ENCODE data around the gene KDM4F. TPM values are rescaled to one million over a fixed set of nuclear protein-coding genes. Genes with fewer than 3 reads are reported as not detected.

Gene KDM4F
- total RNA-seq, 1 experiment from 2014 or later: not detected

GRCh38 chr11:95084509-95084908 is 35.3 kb downstream of the KDM4F start:
- no TSS peak for BruUV-seq (replicated peaks)
- Mint-ChIP-seq H3K27ac (ENCODE audit: low read depth, unreplicated experiment) (no peak overlapping the region), H3K36me3 (ENCODE audit: insufficient read depth, unreplicated experiment) (no peaks in the 10 kb centered on the region), H3K27me3 (ENCODE audit: insufficient read depth, unreplicated experiment) (no peaks in the 10 kb centered on the region), H3K4me1 (ENCODE audit: insufficient read depth, unreplicated experiment) (peaks cover 15% of the 10 kb centered on the region), H3K4me3 (ENCODE audit: unreplicated experiment) (no peak overlapping the region), H3K9me3 (ENCODE audit: unreplicated experiment) (no peaks in the 10 kb centered on the region)
- CTCF ChIA-PET: interaction anchor here (0.7 to 3.3 kb wide), 9 partner anchors 9 to 613 kb away, joined by 3 to 13 read pairs (median 4); partner anchors contain the start of gene SRSF8
- TF ChIP-seq CTCF (IDR thresholded peaks at IDR 0.05; ENCODE audit: unreplicated experiment): no peak
- DNase-seq (ENCODE audit: unreplicated experiment): peak; percentile 79
- POLR2A ChIA-PET: interaction anchor here (0.7 to 3.8 kb wide), 15 partner anchors 9 to 147 kb away, joined by 3 to 49 read pairs (median 6); partner anchors contain the start of genes CWC15, KDM4D, SESN3 and SRSF8
- intact Hi-C loops (cut with micrococcal nuclease): no loop called here

GRCh38 chr11:95085117-95085816 is 36.0 kb downstream of the KDM4F start:
- no TSS peak for BruUV-seq (replicated peaks)
- Mint-ChIP-seq H3K27me3 (ENCODE audit: insufficient read depth, unreplicated experiment) (no peaks in the 10 kb centered on the region), H3K27ac (ENCODE audit: low read depth, unreplicated experiment) (no peak overlapping the region), H3K9me3 (ENCODE audit: unreplicated experiment) (no peaks in the 10 kb centered on the region), H3K4me1 (ENCODE audit: insufficient read depth, unreplicated experiment) (peaks cover 16% of the 10 kb centered on the region), H3K4me3 (ENCODE audit: unreplicated experiment) (no peak overlapping the region), H3K36me3 (ENCODE audit: insufficient read depth, unreplicated experiment) (no peaks in the 10 kb centered on the region)
- TF ChIP-seq CTCF (IDR thresholded peaks at IDR 0.05; ENCODE audit: unreplicated experiment): no peak
- no peak for DNase-seq (ENCODE audit: unreplicated experiment)
- intact Hi-C loops (cut with micrococcal nuclease): no loop called here
- CTCF ChIA-PET: interaction anchor here (0.6 to 3.3 kb wide), 12 partner anchors 8 to 630 kb away, joined by 3 to 13 read pairs (median 4); partner anchors contain the start of gene SRSF8
- POLR2A ChIA-PET: interaction anchor here (0.7 to 3.8 kb wide), 13 partner anchors 8 to 146 kb away, joined by 3 to 49 read pairs (median 8); partner anchors contain the start of genes CWC15, KDM4D, SESN3 and SRSF8

- no peak for DNase-seq (ENCODE audit: unreplicated experiment)
- H3K36me3 Mint-ChIP-seq (ENCODE audit: insufficient read depth, unreplicated experiment): no peaks in the 10 kb centered on the region
- no peaks in the 10 kb centered on the region for H3K27me3 Mint-ChIP-seq (ENCODE audit: insufficient read depth, unreplicated experiment)
- intact Hi-C loops (cut with micrococcal nuclease): no loop called here
- H3K4me1 Mint-ChIP-seq (ENCODE audit: insufficient read depth, unreplicated experiment): peaks cover 22% of the 10 kb centered on the region
- ChIA-PET POLR2A (interaction anchor here (0.6 to 3.8 kb wide), 6 partner anchors 10 to 127 kb away, joined by 3 to 49 read pairs (median 28); partner anchors contain the start of genes CWC15, KDM4D and SRSF8), CTCF (interaction anchor here (1.3 to 1.4 kb wide), 3 partner anchors 12 to 65 kb away, joined by 3 to 4 read pairs (median 3); partner anchors contain the start of gene SRSF8)
- no peak overlapping the region for H3K4me3 Mint-ChIP-seq (ENCODE audit: unreplicated experiment)
- no TSS peak for BruUV-seq (replicated peaks)
- TF ChIP-seq CTCF (IDR thresholded peaks at IDR 0.05; ENCODE audit: unreplicated experiment): no peak
- no peak overlapping the region for H3K27ac Mint-ChIP-seq (ENCODE audit: low read depth, unreplicated experiment)
- H3K9me3 Mint-ChIP-seq (ENCODE audit: unreplicated experiment): no peaks in the 10 kb centered on the region
These were observed 36.9 kb downstream of the KDM4F start for GRCh38 chr11:95086151-95086550.

- CTCF ChIA-PET: interaction anchor here (0.6 to 0.7 kb wide), 2 partner anchors 19 to 43 kb away, joined by 3 read pairs; no protein-coding TSS in a partner anchor
- intact Hi-C loops (cut with micrococcal nuclease): no loop called here
- no peak overlapping the region for H3K4me3 Mint-ChIP-seq (ENCODE audit: unreplicated experiment)
- no peaks in the 10 kb centered on the region for H3K9me3 Mint-ChIP-seq (ENCODE audit: unreplicated experiment)
- H3K36me3 Mint-ChIP-seq (ENCODE audit: insufficient read depth, unreplicated experiment): no peaks in the 10 kb centered on the region
- H3K4me1 Mint-ChIP-seq (ENCODE audit: insufficient read depth, unreplicated experiment): peaks cover 29% of the 10 kb centered on the region
- POLR2A ChIA-PET: interaction anchor here (1.0 to 10.3 kb wide), 4 partner anchors 11 to 21 kb away, joined by 4 to 108 read pairs (median 23); no protein-coding TSS in a partner anchor
- no TSS peak for BruUV-seq (replicated peaks)
- no peak for DNase-seq (ENCODE audit: unreplicated experiment)
- TF ChIP-seq CTCF (IDR thresholded peaks at IDR 0.05; ENCODE audit: unreplicated experiment): no peak
- no peaks in the 10 kb centered on the region for H3K27me3 Mint-ChIP-seq (ENCODE audit: insufficient read depth, unreplicated experiment)
- no peak overlapping the region for H3K27ac Mint-ChIP-seq (ENCODE audit: low read depth, unreplicated experiment)
These were observed 37.8 kb downstream of the KDM4F start for GRCh38 chr11:95086836-95087570.

All from MCF 10A (cell line).